NCI-H748 (cell line): ENCODE results near the gene CFAP300.

Experiments
- DNase-seq: peaks from one replicate; lab custom pipeline; 2025; ENCODE audit not compliant: unreplicated experiment; lab: John Stamatoyannopoulos, UW

Gene CFAP300

GRCh38 chr11:102071497-102072472 is 24.5 kb downstream of the CFAP300 start:
- no peak for DNase-seq

- no peak for DNase-seq
Observed at GRCh38 chr11:102073253-102073652, 26.0 kb downstream of the CFAP300 start.

- no peak for DNase-seq
Observed at GRCh38 chr11:102079625-102080024, 32.4 kb downstream of the CFAP300 start.

GRCh38 chr11:102081313-102081712 is 34.1 kb downstream of the CFAP300 start:
- DNase-seq: no peak

- DNase-seq: no peak
Observed at GRCh38 chr11:102085864-102086551, 38.8 kb downstream of the CFAP300 start.

- no peak for DNase-seq
Observed at GRCh38 chr11:102097186-102097585, 49.9 kb downstream of the CFAP300 start.

GRCh38 chr11:102099755-102100154 is 52.5 kb downstream of the CFAP300 start:
- DNase-seq: no peak

GRCh38 chr11:102108734-102109440 is 61.6 kb downstream of the CFAP300 start:
- DNase-seq: no peak

- DNase-seq: peak; percentile 32
Observed at GRCh38 chr11:102109896-102110760, 62.9 kb downstream of the CFAP300 start, which contains the start of gene YAP1. YAP1 (plus strand) TSS chr11:102110447; CDS start chr11:102110849, 402 bp downstream.

- no peak for DNase-seq
Observed at GRCh38 chr11:102110761-102111010, 63.4 kb downstream of the CFAP300 start.

GRCh38 chr11:102111011-102111786 is 64.0 kb downstream of the CFAP300 start:
- peak; percentile 12 for DNase-seq

- peak; percentile 21 for DNase-seq
Observed at GRCh38 chr11:102111787-102112508, 64.7 kb downstream of the CFAP300 start.

- no peak for DNase-seq
Observed at GRCh38 chr11:102112509-102112821, 65.2 kb downstream of the CFAP300 start.

- no peak for DNase-seq
Observed at GRCh38 chr11:102114032-102114431, 66.8 kb downstream of the CFAP300 start.

- no peak for DNase-seq
Observed at GRCh38 chr11:102115557-102115956, 68.3 kb downstream of the CFAP300 start.

GRCh38 chr11:102116453-102117205 is 69.4 kb downstream of the CFAP300 start:
- no peak for DNase-seq

- no peak for DNase-seq
Observed at GRCh38 chr11:102117472-102118113, 70.4 kb downstream of the CFAP300 start.

GRCh38 chr11:102118937-102119336 is 71.7 kb downstream of the CFAP300 start:
- DNase-seq: no peak
